OCI-LY7 (cell line): ENCODE measurements around the gene GSG1L.

Source experiments
- CTCF ChIP-seq: fragments of 200-600 bp; sonication (generic); conservative IDR thresholded peaks from 2 replicates; pipeline ENCODE4 v1.5.1; 2014; ENCODE audit warnings: mild to moderate bottlenecking, antibody characterized with exemption, low read length, moderate library complexity, mixed read lengths
- EZH2phosphoT487 ChIP-seq: fragments of 200-600 bp; sonication (generic); IDR thresholded peaks from 2 replicates; pipeline ENCODE4 v1.6.1; 2018; ENCODE audit warnings: low read depth, borderline replicate concordance, mild to moderate bottlenecking, mixed run types, antibody characterized with exemption, low read length, moderate library complexity, mixed read lengths

DNA sequence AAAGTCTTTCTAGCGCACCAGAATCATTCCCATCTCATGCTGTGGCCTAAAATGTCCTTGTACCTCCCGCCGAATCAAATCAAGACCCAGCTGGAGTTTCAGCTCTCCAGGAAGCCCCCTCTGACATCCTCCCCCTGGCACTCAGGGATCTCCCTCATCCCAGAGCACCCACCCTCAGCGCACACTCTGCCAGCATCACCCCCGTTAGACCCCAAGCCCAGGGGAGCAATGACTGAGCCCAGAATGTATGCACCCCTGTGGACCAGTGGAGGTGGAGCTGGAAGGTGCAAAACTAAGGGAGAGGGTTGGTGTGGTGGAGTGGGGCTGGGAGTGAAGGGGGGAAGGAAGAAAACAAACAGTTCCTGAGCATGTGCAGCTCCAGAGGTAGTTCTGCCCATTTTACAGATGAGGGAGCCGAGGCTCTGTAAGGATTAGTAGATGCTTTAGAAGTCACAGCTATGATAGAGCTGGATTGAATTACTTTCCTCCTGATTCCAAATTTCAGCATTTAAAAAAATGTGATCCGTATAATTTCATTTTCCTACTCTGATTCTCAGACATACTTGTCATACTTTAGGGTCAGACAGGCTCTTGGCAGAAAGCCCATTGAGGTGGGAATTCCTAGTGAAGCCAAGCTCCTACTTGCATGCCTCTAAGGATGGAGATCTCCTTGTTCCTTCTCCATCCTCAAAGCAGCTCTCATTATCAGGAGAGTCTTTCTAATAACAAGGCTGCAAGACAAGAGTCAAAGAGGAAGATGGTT, 270.8 kb downstream of the GSG1L start:
- TF ChIP-seq EZH2phosphoT487 (no peak), CTCF (no peak)
